Body of pancreas (tissue), 4 donors: ENCODE data around the gene PTGR1.

Experiments used
- CTCF ChIP-seq, 7 experiments: fragments of 450-650 bp in 4 of 7; fragments of 200-600 bp in 3 of 7; sonication (generic) in 3 of 7; IDR thresholded peaks; one replicate each; pipeline ENCODE4 v1.5.1; 2016 to 2019; ENCODE audit warnings: antibody characterized with exemption in 7 of 7
- POLR2A ChIP-seq, 3 donors: fragments of 450-650 bp; IDR thresholded peaks; one replicate each; pipeline ENCODE4 v1.6.1; 2016; ENCODE audit warnings: antibody characterized with exemption in 3 of 3, mild to moderate bottlenecking in 2 of 3

DNA sequence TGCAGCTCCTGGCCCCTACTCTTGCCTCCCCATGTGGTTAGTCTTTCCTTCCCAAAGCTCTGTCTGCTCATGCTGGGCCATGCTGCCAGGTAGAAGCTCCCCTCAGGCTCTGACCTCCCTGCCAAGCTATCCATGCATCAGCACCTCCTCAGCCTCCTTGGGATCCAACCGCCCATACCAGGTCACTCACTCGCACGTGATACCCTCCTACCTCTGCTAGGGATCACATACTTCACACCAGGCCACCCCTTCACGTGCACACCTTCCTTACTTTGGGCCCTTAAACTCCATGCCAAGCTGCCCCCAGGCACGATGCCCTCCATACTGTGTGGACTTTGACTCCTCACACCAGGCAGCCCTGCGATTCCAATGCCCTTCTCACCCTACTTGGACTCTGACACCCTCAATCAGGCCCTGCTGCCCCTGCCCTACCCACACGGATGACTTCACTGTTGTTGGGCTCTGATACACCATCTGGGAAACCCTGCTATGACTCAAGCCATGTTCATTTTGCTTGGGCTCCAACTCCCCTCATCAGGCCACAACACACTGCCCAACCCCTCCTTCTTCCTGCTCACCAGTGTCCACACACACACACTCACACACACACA, 40.3 kb downstream of the PTGR1 start:
- TF ChIP-seq CTCF (IDR thresholded peaks at IDR 0.05) (no peak), POLR2A (IDR thresholded peaks at IDR 0.05) (no peak)
